Peyer's patch (tissue), 4 donors: ENCODE measurements around the gene BAIAP2.

Experiments
- CTCF ChIP-seq, 6 experiments: fragments of 450-650 bp in 4 of 6; fragments of 200-600 bp in 2 of 6; sonication (generic) in 1 of 6; IDR thresholded peaks; one replicate each; pipeline ENCODE4 v1.5.1; 2017 to 2019; ENCODE audit warnings: antibody characterized with exemption in 6 of 6, mild to moderate bottlenecking in 3 of 6, moderate library complexity in 1 of 6
- POLR2A ChIP-seq, 2 donors: fragments of 450-650 bp; IDR thresholded peaks; one replicate each; pipeline ENCODE4 v1.5.1; 2017; ENCODE audit warnings: antibody characterized with exemption in 2 of 2, mild to moderate bottlenecking in 2 of 2, moderate library complexity in 2 of 2

GRCh38 chr17:81006891-81007290, 28.1 kb upstream of the BAIAP2 start:
- TF ChIP-seq CTCF (IDR thresholded peaks at IDR 0.05): no peak
- no peak for TF ChIP-seq POLR2A (IDR thresholded peaks at IDR 0.05)
